Lower leg skin (tissue), 3 donors: ENCODE measurements around the gene LASP1NB.
"Not testable (repeated sequence)": the region's sequence is repeated elsewhere in the genome, so short reads cannot be mapped to it uniquely, and the experiment has no call there.

Experiments
- CTCF ChIP-seq, 3 donors: fragments of 450-650 bp; IDR thresholded peaks; one replicate each; pipeline ENCODE4 v1.5.1; 2016; ENCODE audit warnings: antibody characterized with exemption in 3 of 3, mild to moderate bottlenecking in 3 of 3, moderate library complexity in 2 of 3
- POLR2A ChIP-seq, 2 donors: fragments of 450-650 bp; IDR thresholded peaks; one replicate each; pipeline ENCODE4 v1.6.1; 2016 to 2017; ENCODE audit warnings: antibody characterized with exemption in 2 of 2, mild to moderate bottlenecking in 1 of 2, moderate library complexity in 1 of 2

GRCh38 chr17:38911731-38912081, 13.7 kb upstream of the LASP1NB start:
- not testable (repeated sequence) for TF ChIP-seq POLR2A, CTCF (IDR thresholded peaks at IDR 0.05)
